Lung (tissue), 12 donors: ENCODE data around the gene DOC2B. TPM values are rescaled to one million over a fixed set of nuclear protein-coding genes. Genes with fewer than 3 reads are reported as not detected.

ENCODE experiments used
- ATAC-seq: fragments of 200-7000 bp; cut with Tn5 transposase; one replicate; pipeline ENCODE4 v1.9.1; 2020; ENCODE audit warnings: moderate number of reproducible peaks; ENCODE audit not compliant: insufficient read depth, low FRiP score
- DNase-seq, 3 donors: peaks; one replicate each; pipeline ENCODE4 v3.0.0-alpha.2; 2013 to 2017
- H3K27ac ChIP-seq, 2 donors: one replicate each; pipeline ENCODE4 v1.5.1; 2013; ENCODE audit warnings: mild to moderate bottlenecking in 2 of 2, moderate library complexity in 2 of 2, control low read depth in 1 of 2, inconsistent platforms in 1 of 2, low read depth in 1 of 2, low read length in 1 of 2
- H3K27me3 ChIP-seq, 3 donors: one replicate each; pipeline ENCODE4 v1.5.1; 2013; ENCODE audit warnings: low read length in 2 of 3; ENCODE audit not compliant: control insufficient read depth in 3 of 3, insufficient read depth in 3 of 3
- H3K36me3 ChIP-seq, 4 donors: one replicate each; pipeline ENCODE4 v1.5.1; 2013; ENCODE audit warnings: low read length in 4 of 4, mild to moderate bottlenecking in 1 of 4, moderate library complexity in 1 of 4; ENCODE audit not compliant: control insufficient read depth in 4 of 4, insufficient read depth in 4 of 4
- H3K4me1 ChIP-seq, 5 donors: one replicate each; pipeline ENCODE4 v1.5.1; 2013; ENCODE audit warnings: low read length in 5 of 5, mild to moderate bottlenecking in 2 of 5, moderate library complexity in 1 of 5; ENCODE audit not compliant: control insufficient read depth in 5 of 5, insufficient read depth in 5 of 5
- H3K4me3 ChIP-seq: one replicate; pipeline ENCODE4 v1.5.1; 2013; ENCODE audit warnings: mild to moderate bottlenecking, control low read depth, moderate library complexity
- H3K9ac ChIP-seq, 2 donors: one replicate each; pipeline ENCODE4 v1.5.1; 2013; ENCODE audit warnings: low read length in 2 of 2, control low read depth in 1 of 2; ENCODE audit not compliant: insufficient read depth in 1 of 2
- H3K9me3 ChIP-seq, 4 donors: one replicate each; pipeline ENCODE4 v1.5.1; 2013; ENCODE audit warnings: low read length in 3 of 4, mild to moderate bottlenecking in 1 of 4, moderate library complexity in 1 of 4; ENCODE audit not compliant: control insufficient read depth in 4 of 4, insufficient read depth in 3 of 4
- CTCF ChIP-seq: IDR thresholded peaks from 2 replicates; pipeline ENCODE4 v1.5.1; 2012; ENCODE audit warnings: mild to moderate bottlenecking; ENCODE audit errors: control extremely low read depth, extremely low read depth
- WGBS, 2 donors: extraction: QIAGEN DNeasy Blood & Tissue Kit; methylation state at CpG; one replicate each; pipeline ENCODE4 v1.1.7; 2013; 5-methylcytosine and 5-hydroxymethylcytosine counted together
- polyA plus RNA-seq, 2 donors: library from polyadenylated mRNA; stranded (reverse); fragments of 200-250 nt; gene quantifications; one replicate each; pipeline ENCODE4 v1.2.1, GENCODE V29; 2013
- total RNA-seq, 2 donors: library from RNA; depleted of rRNA in 1 of 2; stranded (reverse); fragments of >200 nt in 1 of 2; gene quantifications; one replicate each; pipeline ENCODE4 v1.2.1, GENCODE V29; 2014 to 2021
- donor health status: control.
- donor health status: control.
- donor health status: Bipolar disorder and iron deficiency.
- donor health status: healthy.
- donor health status: DM: yes; HTN: yes; CAD: no.

The DOC2B gene
- total and polyA plus RNA-seq, 4 donors: 3.0 to 7.5 (median 5.3) TPM

GRCh38 chr17:161481-161880 is 20.0 kb downstream of the DOC2B start:
- ATAC-seq (no peak), DNase-seq (no peak)
- no peaks in the 10 kb centered on the region for H3K36me3 ChIP-seq
- H3K9ac ChIP-seq: no peak overlapping the region
- no peak for TF ChIP-seq CTCF
- no peaks in the 10 kb centered on the region for H3K4me1 ChIP-seq
- no peaks in the 10 kb centered on the region for H3K27me3 ChIP-seq
- H3K27ac ChIP-seq: no peak overlapping the region
- 84 to 91% methylated on average over 10 of the region's 10 CpGs for WGBS, 2 donors
- H3K9me3 ChIP-seq: no peaks in the 10 kb centered on the region
- no peak overlapping the region for H3K4me3 ChIP-seq

GRCh38 chr17:160336-160735 is 21.1 kb downstream of the DOC2B start:
- 91 to 99% methylated on average over 13 of the region's 13 CpGs for WGBS, 2 donors

GRCh38 chr17:159609-160008 is 21.8 kb downstream of the DOC2B start:
- no peak overlapping the region for H3K4me3 ChIP-seq
- WGBS, 2 donors: 95 to 96% methylated on average over 15 of the region's 15 CpGs
- ATAC-seq (no peak), DNase-seq (no peak)
- no peaks in the 10 kb centered on the region for H3K4me1 ChIP-seq
- no peak overlapping the region for H3K27ac ChIP-seq
- TF ChIP-seq CTCF: no peak
- H3K9me3 ChIP-seq: no peaks in the 10 kb centered on the region
- no peaks in the 10 kb centered on the region for H3K27me3 ChIP-seq
- no peaks in the 10 kb centered on the region for H3K36me3 ChIP-seq
- no peak overlapping the region for H3K9ac ChIP-seq

More at GRCh38 chr17:160336-160735, 21.1 kb downstream of the DOC2B start:
- Histone ChIP-seq H3K27ac (no peak overlapping the region), H3K4me1 (no peaks in the 10 kb centered on the region), H3K36me3 (no peaks in the 10 kb centered on the region), H3K4me3 (no peak overlapping the region), H3K9me3 (no peaks in the 10 kb centered on the region), H3K9ac (no peak overlapping the region), H3K27me3 (no peaks in the 10 kb centered on the region)
- no peak for DNase-seq
- no peak for ATAC-seq
- TF ChIP-seq CTCF: no peak

- H3K4me1 ChIP-seq: no peaks in the 10 kb centered on the region
- 93 to 97% methylated on average over 7 of the region's 7 CpGs for WGBS, 2 donors
Observed at GRCh38 chr17:158379-158778, 23.1 kb downstream of the DOC2B start.

More at GRCh38 chr17:158379-158778, 23.1 kb downstream of the DOC2B start:
- no peaks in the 10 kb centered on the region for H3K9me3 ChIP-seq
- no peak overlapping the region for H3K27ac ChIP-seq
- H3K4me3 ChIP-seq: no peak overlapping the region
- DNase-seq (no peak), ATAC-seq (no peak)
- TF ChIP-seq CTCF: no peak
- H3K27me3 ChIP-seq: no peaks in the 10 kb centered on the region
- no peaks in the 10 kb centered on the region for H3K36me3 ChIP-seq
- H3K9ac ChIP-seq: no peak overlapping the region
